Hematopoietic multipotent progenitor cell (in vitro differentiated cells): ENCODE measurements around the gene PLSCR1. TPM values are rescaled to one million over a fixed set of nuclear protein-coding genes. Genes with fewer than 3 reads are reported as not detected.
"Not testable (repeated sequence)": the region's sequence is repeated elsewhere in the genome, so short reads cannot be mapped to it uniquely, and the experiment has no call there.

Source experiments
- DNase-seq, 3 donors: peaks; one replicate each; pipeline ENCODE4 v3.0.0-alpha.2; 2011 to 2015; ENCODE audit warnings: low read depth in 2 of 3, low spot score in 2 of 3
- total RNA-seq: library from RNA; depleted of rRNA; stranded (reverse); fragments of >200 nt; gene quantifications from one replicate; pipeline ENCODE4 v1.2.3, GENCODE V29; 2012

The PLSCR1 gene
- total RNA-seq, 1 donor = 45.0 TPM

DNA sequence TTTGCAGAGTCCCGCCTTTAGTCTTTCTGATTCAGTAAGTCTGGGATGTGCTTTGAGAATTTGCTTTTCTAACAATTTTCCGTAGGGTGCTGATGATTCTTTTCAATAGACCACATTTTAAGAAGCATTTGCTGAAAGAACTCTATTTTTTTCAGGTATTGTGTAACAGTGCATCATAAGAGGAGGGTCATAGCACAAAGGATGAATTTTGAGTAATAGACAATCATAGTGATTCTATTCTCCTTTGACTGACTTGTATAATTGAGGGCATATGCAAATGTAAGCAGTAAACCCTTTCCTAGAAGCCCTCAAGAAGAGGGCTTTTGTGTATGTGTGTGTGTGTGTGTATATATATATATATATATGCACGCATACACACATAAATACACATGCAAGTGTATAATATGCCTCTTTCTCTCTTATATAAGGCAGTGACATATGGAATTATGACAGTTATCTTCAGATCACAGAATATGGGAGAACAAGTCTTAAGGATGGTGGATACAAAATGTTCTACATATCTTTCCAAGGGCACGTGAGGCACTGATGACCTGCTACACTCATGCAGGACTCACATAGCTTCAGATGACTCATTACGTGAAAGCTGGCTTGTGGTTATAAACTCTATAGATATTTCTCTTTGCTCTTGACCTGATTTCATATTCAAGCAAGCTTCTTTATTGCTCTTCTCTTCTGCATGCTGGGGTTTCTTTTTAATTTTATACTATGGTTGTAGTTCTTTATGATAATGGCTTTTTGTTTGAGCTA, 6.5 kb upstream of the PLSCR1 start:
- no peak for DNase-seq

DNA sequence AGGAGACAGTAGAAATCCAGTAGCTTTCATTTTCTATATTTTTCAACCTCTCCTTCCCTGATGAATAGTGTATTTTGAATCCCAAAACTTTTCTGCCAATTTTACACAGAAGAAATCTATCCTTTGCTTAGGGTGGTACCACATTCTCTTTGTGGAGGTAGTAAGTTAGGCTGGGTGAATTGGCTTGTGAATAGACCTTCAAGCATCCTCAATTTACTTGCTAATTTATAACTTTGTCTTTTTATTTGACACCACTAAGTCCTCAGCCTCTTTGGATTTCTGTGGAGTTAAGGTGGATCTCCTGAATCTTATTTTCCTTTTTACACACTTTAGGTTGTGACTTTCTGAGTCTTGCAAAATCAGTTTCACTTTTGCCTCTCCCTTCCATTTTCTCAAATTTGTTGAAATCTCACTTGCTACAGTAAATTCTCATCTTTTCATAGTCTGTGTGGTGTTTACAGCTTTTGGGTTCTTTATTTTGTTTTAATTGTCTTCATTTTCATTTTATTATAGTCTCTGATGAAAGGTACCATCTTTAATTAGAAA, 5.7 kb upstream of the PLSCR1 start:
- no peak for DNase-seq

DNA sequence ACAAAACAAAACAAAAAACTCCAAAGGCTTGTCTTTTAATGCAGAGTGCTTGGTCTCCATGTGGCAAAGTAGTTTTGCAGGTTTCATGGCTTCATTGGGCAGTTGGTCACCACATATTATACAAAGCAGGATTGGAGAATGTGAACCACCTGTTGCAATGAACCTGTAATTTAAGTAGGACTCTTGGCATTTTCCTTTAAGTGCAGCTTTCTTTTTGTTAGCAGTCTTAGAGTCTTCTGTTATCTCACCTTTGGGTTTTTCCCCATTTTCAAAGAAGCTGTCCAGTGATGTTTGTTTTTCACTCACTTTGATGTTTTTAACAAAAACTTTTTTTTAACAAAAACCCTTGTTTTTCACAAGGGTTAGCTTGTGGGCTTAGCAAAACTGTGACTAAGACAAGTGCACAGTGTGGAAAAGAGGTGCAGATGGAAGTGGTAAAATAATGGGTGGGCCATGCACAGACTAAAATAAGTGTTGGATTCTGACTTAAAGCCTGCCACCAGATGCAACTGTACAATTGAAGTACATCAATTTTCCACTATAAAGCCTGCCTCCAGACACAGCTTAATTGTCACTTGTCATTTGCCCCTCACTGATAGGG, 2.9 kb upstream of the PLSCR1 start:
- no peak for DNase-seq

DNA sequence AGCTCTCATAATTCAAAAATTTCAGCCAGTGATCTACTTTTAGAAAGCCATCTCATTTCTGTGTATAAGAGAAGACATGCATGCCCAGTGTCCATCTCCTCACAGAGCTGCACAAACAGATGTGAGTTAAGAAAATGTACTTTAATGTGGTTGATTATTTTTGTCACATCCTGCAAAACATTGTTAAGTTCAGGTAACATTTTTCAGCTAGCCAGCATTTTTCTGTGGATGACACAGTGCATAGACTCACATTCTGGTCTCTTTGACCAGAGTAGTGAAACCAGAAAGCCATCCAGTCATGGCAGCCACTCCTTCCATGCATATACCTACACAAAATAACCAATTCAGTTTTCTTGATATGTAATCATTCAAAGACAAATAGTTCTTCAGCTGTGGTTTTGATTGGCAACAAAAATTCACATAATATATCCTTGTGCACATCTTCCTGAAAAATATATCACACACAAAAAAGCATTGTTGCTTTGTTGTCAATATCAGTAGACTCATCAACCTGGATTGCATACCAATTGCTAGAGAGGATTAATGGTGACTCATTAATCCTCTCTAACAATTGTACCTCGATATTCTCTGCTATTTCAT, 2.1 kb upstream of the PLSCR1 start:
- DNase-seq = no peak

DNA sequence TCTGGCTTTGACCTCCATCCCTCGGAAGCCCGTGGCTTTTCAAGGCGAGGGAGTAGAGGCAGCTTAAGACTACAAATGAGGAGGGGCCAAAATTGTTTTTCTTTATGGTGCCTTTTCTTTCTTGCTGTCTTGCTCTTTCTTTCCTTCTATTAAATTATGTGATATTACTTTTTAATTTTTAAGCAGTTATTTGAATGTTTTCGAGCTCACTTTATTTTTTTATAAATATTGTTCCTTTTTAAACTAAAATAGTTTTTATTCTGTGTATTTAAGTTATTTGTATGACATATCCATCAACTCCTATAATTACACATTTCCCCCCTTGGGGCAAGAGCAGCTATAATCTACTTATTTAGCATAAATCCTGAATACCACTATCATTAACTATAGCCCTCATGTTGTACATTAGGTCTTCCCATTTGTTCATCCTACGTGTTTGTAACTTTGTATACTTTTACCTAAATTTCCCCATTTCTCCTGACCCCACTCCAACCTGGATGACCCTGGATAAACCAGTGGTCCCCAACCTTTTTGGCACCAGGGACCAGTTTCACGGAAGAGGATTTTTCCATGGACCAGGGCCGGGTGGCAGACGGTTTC, 622 bp upstream of the PLSCR1 start:
- no peak for DNase-seq

DNA sequence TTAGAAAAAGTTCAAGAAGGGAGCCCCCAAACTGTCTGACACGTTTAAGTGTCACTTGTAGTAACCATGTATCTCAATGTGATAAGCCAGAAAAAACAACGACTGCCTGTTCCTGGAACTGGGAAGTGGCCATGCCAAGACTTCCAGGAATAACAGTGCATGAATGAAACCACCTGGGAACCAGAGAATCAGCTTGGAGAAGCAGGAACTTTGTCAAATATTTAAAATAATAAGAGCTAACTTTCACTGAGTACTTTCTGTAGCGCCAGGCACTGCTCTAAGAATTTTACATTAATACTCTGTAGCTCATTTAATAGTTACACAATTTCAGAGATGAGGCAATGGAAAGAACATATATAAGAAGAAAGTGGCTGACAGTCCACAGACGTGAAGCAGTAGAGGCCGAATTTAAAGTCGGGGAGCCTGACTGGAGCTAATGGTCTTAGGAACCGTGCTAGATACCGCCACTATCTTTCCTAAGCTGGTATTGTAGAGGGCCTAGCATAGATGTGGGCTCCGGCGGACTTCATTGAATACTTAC, 876 bp downstream of the PLSCR1 start:
- no peak for DNase-seq

DNA sequence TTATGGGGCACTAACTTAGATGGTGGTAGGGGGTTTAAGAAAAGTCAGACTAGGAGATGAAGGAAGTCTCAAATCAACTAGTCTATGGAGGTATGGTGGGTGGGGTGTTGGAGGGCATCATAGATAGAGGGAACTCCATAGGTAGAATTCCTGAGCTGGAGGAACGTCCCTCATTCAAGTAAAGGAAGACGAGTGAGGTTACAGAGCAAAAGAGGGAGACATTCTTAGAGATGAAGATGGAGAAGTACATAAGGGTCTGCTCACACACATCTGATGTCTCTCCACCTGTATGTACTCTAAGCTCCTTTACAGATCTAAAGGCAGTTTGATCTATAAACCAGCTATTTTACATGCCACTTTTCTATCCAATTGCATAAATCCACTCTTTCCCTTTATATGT, 1.4 kb downstream of the PLSCR1 start:
- no peak for DNase-seq

DNA sequence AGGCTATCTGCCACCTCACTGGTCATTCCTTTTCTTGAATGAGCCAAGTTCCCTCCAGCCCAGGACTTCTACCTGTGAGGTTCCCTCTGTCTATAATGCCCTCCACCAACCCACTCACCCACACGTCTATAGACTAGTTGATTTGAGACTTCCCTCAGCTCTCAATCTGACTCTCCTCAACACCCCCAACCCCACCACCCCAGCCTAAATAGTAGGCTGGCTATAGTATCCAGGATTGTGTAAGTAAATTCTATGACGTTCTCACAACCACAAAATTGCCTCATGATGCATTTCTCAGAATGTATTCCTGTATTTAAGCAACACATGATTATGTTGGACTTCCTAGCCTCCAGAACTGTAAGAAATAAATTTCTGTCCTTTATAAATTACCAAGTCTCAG, 2.2 kb downstream of the PLSCR1 start:
- DNase-seq = no peak

DNA sequence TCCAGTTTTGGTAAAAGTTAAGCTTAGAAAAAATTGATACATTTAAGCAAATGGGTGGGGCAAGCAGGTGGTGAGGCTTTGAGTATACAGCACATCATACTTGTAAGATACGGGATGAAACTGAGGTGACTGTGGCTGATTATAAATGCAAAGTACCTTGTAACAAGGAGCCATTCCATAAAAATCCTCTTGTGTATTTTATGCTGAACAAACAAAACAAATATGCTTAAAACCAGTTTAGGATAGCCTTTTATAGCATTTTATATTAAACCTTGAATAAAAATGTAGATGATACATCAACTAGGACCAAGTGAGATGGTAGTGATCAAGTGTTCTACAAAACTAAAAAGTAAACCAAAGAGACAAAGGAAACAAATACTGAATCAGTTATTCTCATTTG, 3.4 kb downstream of the PLSCR1 start:
- DNase-seq = no peak

DNA sequence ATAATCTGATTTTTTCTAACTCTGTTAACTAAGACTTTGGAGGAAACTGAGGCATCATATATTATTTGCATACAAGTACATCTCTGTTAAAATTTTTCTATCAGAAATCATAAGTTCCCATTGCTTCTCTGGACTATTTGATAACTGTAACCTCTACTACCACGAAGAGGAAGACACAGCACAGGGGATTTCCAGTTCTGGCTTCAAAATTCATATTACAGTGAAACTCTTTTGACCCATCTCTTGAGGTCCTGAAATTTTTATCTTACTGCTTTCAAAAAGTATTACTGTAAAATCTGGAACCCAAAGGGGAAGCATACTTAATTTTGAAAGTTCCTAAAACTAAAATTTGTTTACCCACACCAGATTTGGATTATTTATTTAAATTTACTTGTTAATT, 4.2 kb downstream of the PLSCR1 start:
- no peak for DNase-seq

DNA sequence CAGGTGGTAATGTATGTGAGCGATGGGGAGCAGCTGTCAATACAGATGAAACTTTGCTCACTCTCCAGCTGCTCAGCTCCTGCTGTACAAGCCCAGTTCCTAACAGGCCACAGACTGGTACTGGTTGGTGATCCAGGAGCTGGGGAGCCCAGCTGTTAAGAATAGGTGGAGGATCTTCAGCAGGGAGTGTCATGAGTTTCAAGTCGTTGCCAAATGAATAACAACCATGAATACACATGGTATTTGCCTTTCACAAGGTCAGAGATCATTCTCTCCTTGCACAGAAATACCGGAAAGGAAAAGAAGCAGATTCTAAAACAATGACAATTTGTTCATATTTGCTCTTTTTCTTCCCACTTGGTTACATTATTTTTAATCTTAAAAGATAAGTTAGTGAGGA, 5.1 kb downstream of the PLSCR1 start:
- no peak for DNase-seq

DNA sequence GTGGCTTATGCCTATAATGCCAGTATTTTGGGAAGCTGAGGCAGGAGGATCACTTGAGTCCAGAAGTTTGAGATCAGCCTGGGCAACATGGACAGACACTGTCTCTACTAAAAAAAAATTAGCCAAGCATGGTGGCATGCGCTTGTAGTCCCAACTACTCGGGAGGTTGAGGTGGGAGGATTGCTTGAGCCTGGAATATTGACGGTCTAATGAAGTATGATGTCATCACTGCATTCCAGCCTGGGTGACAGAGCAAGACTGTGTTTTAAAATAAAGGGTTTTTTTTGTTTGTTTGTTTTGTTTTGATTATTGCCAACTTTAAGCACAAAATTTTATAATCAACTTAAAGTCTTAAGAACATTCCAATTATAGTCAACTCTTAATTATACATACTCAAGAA, 6.8 kb downstream of the PLSCR1 start:
- no peak for DNase-seq

DNA sequence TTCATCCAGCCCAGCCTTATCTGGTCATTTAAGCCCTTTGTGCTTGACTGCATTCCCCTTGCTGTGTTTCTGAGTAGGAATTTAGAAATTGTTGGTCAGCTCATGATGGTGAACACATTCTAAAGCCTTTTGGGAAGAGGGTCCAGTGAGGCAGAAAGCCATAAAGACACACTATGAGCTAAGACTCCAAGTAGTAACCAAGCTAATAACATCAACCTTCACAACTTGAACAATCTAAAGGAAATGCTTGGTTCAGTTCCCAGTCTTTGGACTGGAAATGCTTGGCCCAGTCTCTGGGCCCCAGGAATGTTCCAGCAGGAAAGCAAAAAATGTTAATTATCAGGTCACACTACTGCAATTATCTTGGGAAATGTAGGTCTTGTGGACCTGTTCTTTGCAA, 7.7 kb downstream of the PLSCR1 start:
- no peak for DNase-seq

DNA sequence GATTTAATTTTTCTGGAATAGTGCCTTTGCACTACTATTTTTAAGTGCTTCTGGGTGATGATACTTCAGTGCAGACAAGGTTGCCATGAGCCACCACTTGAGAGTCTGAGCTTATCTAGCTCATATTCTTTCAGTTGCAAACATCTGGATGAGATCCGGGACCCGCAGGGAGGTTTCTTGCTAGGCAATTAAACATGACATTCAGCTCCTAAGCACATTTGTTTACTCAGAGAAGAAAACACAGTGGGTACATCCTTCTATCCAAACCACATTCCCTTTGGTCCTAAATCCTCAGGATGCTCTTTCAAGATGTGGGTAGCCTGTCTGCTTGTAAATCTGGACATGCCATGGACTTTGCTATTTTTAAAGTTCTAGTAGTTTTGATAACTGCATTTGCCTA, 12.0 kb downstream of the PLSCR1 start:
- no peak for DNase-seq

DNA sequence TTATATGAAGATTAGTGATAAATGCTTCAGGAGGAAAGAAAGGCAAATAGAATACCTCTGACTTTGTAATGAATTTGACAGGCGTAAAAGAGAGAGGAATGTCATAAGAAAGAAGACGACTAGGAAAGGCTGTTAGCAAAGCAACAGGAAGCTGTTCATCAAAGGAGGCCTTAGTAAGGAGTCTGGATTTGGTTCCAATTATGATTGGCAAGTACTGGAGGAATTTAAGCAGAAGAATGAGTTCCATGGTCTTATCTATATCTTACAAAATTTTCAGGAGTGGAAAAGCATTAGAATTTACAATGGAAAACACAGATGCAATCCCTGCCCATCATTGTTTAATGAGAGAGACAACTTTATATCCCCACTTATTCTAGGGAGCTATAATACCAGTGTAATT, 13.8 kb downstream of the PLSCR1 start:
- DNase-seq = no peak

DNA sequence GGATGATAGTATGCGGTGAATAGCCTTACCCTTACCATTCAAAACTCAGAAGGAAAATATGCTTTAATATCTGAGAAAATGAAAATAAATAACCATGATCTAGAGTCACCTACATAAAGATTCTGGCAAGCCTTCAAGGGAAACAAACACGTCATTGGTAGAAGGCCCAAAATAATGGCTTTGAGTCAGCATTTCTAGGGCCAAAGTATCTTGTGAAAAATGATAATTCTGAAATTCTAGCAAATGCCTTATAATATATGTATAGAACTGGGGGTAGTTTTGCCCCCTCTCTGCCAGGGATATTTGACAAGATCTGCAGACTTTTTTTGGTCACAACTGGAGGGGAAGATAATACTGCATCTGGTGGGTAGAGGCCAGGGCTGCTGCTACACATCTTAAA, 15.4 kb downstream of the PLSCR1 start:
- DNase-seq = no peak

DNA sequence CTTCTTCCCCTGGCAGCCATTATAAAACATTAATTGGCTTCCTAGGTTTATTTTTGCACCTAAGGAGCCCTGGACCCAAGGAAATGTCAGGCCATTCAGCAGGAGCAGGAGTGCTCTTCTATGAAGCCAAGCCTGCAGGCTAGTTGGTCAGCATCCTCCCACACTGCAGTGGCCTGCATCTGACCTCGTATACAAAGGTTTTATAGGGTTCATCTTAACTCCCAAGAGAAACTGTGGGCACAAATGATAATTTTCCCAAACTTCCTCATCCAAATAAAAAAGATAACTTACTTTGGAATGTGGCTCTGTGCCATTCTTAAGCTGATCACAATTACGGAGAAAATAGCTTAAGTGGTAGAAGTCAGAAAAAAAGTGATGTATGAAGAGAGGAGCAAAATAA, 19.4 kb downstream of the PLSCR1 start:
- DNase-seq = no peak

DNA sequence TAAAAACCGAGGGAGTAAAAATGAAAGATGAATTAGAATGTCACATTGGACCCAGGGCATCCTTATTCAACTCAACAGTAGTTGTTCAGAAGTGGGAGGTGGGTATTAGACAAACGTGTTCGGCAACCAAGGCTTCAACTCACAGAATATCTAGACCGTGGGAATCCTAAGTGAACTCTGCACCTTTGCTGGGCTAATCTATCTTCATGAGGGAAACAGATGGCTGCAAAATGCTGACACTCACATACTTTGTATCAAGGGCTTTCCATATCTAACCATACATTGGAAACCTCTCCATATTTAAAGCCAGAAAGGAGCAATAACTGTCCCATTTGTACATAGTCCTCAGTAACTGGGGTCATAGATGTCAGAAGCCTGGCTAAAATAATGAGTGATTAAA, 20.9 kb downstream of the PLSCR1 start:
- DNase-seq = no peak

DNA sequence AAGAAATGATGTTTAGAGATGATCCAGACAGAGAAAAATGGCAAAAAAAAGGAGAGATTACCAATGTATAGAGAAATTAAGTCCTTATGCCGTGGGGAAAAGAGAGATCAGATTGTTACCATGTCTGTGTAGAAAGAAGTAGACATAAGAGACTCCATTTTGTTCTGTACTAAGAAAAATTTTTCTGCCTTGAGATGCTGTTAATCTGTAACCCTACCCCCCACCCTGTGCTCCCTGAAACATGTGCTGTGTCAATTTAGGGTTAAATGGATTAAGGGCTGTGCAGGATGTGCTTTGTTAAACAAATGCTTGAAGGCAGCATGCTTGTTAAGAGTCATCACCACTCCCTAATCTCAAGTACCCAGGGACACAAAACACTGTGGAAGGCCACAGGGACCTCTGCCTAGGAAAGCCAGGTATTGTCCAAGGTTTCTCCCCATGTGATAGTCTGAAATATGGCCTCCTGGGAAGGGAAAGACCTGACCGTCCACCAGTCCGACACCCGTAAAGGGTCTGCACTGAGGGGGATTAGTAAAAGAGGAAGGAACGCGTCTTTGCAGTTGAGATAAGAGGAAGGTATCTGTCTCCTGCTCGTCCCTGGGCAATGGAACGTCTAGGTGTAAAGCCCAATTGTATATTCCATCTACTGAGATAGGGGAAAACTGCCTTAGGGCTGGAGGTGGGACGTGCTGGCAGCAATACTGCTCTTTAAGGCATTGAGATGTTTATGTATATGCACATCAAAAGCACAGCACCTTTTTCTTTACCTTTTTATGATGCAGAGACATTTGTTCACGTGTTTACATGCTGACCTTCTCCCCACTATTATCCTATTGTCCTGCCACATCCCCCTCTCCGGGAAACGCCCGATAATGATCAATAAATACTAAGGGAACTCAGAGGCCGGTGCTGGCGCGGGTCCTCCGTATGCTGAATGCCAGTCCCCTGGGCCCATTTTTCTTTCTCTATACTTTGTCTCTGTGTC, 21.9 kb downstream of the PLSCR1 start:
- not testable (repeated sequence) for DNase-seq

DNA sequence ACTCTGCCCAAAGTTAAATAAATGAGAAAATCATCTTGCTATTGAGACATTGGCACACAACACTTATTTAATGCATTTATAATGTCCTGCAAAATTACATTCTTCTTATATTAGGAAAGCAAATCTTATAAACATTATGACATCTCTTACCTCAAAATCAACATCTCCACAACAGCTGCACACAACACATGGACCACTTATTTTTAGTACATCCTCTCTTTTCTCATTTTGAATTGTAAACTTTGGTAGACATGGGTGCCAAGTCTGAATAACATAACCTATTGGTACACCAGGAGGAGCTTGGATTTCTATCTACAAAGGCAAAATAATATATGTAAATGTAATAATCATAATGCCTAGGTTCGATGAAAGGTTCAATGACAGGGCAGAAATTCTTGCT, 23.0 kb downstream of the PLSCR1 start:
- DNase-seq = no peak
